ENCODE measurements around the gene KDM2B.

GRCh38 chr12:121508533-121508932 lies 72.3 kb downstream of the KDM2B start:
- TF ChIP-seq, protein P1, sequence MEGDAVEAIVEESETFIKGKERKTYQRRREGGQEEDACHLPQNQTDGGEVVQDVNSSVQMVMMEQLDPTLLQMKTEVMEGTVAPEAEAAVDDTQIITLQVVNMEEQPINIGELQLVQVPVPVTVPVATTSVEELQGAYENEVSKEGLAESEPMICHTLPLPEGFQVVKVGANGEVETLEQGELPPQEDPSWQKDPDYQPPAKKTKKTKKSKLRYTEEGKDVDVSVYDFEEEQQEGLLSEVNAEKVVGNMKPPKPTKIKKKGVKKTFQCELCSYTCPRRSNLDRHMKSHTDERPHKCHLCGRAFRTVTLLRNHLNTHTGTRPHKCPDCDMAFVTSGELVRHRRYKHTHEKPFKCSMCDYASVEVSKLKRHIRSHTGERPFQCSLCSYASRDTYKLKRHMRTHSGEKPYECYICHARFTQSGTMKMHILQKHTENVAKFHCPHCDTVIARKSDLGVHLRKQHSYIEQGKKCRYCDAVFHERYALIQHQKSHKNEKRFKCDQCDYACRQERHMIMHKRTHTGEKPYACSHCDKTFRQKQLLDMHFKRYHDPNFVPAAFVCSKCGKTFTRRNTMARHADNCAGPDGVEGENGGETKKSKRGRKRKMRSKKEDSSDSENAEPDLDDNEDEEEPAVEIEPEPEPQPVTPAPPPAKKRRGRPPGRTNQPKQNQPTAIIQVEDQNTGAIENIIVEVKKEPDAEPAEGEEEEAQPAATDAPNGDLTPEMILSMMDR (IDR thresholded peaks at IDR 0.05; ENCODE audit: low read length), result no peak
- TF ChIP-seq EZH2 (optimal IDR thresholded peaks at IDR 0.05; ENCODE audit: low read depth, low read length) (no peak), EZH2phosphoT487 (IDR thresholded peaks at IDR 0.05; ENCODE audit: low read length) (no peak)

Data from MM.1S (cell line).